HG02642 (cell line): ENCODE results near the gene PAMR1.

Experiments
- ATAC-seq: cut with Tn5 transposase; IDR thresholded peaks from one replicate; pipeline ENCODE4 v1.9.1; 2021; ENCODE audit warnings: mild to moderate bottlenecking; ENCODE audit not compliant: unreplicated experiment, poor library complexity

The PAMR1 gene

DNA sequence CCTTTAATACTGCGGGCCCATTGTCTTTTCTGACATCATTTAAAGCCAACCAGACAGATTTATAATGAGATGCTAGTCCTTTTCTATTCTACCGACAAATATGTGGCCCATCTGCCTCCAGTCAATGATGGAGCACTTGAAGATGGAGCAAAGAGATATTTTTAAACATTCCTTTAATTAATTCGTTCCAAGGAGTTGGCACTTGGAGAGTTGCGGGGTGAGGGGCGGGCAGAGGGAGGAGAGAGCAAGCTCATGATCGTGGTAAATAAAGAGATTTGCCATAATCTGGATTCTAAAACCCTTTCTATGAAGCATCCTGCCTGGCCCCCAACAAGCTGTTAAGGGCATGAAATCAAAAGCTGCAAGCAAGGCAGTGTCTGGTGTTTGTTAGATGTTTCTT, 111.1 kb downstream of the PAMR1 start:
- no peak for ATAC-seq

DNA sequence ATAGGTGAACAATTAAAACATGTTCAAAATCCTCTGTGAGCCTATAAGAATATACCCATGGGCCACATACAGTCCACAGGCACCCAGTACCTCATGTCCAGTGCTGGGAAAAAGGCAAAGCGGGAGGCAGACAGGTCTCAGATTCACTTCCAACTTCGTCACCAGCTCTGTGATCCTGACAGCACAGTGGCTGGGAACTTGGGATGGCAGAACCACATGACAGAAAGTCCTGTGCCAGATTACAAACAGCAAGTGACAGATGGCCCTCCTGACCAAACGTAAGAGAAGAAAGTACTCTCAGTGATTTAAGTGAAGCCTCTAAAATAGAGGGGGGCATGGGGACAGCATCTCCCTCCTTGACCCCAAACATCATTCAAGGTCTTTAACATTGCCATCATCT, 111.8 kb downstream of the PAMR1 start:
- no peak for ATAC-seq

DNA sequence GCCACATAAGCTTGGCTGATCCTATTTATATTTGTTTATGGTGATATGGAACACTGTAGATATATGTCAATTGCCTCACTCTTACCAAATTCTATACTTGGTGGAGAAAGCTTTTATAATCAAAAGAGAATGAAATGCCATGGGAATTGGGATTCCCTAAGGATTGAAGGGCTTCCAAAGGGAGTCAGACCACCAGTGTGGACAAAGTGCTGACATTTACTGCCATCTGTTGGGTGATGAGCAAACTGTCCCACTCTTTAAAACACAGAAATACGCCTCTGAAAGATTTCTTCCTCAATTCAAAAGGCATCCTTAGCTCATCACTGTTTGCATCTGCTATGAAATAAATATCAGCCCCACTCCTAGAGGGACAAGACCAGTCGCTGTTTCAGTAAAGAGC, 113.1 kb downstream of the PAMR1 start:
- ATAC-seq = no peak

DNA sequence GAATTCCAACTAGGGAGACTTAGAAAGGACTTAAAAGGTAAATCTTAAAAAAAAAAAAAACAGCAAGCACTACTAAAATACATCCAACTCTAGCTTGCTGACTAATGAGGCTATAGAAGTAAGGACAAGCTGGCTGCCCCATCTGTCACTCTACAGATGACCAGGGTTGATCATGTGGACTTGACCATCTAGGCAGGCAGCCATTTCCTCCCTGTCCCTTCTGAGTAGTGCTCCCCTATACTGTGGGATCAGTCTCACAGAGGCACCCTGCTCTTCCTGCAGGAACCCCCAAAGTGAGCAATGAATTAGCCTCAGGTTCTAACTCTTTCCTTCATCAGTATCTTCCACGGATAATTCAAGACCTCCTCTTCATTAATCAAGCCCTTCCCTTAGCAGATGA, 118.4 kb downstream of the PAMR1 start:
- no peak for ATAC-seq

DNA sequence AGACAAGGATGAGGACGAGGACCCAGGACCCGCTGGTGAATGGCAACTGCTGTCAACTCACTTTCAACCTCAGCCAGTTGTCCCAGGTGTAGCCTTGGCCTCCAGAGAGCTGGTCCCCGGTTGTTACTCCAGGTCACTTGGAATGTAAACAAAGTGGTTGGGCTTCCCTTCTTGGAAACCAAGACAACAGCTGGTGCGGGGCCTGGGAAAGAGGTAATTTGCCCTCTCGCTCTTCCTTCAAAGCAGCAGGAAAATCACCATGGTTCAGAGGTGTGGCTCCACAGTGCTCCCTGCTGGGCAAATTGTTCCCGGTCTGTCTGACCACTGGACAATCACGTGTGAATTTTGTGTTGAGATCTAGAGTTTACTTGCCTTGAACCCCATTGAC, 121.0 kb downstream of the PAMR1 start:
- ATAC-seq = no peak

DNA sequence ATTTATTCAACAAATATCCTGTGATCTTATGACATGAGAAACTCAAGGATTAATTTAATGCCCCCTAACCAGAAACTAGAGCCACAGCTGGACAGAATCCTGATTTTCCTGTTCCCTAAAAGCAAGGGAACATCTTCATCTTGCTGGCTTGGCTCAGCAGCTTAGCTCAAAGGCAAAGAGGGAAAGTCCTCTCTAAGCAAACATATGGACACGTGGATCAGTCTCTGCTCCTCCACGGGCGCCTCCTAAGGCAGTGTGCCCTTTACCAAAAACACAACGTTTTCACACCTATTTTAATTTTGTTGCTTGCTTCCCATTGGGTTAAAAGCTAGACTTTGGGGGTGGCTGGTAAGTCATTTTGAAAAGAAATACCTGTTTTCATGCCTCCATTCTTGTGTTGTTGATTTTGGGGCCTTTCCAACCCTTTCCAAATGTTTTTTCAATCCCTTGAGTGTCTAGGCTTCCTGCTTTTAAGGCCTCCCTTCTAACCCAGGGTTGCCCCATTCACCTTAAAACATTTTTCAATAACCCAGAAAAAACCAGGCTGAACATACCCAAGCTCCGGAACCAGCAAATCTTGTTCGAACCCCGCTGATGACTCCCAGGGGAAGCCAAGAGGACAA, 121.5 kb downstream of the PAMR1 start:
- ATAC-seq = no peak

DNA sequence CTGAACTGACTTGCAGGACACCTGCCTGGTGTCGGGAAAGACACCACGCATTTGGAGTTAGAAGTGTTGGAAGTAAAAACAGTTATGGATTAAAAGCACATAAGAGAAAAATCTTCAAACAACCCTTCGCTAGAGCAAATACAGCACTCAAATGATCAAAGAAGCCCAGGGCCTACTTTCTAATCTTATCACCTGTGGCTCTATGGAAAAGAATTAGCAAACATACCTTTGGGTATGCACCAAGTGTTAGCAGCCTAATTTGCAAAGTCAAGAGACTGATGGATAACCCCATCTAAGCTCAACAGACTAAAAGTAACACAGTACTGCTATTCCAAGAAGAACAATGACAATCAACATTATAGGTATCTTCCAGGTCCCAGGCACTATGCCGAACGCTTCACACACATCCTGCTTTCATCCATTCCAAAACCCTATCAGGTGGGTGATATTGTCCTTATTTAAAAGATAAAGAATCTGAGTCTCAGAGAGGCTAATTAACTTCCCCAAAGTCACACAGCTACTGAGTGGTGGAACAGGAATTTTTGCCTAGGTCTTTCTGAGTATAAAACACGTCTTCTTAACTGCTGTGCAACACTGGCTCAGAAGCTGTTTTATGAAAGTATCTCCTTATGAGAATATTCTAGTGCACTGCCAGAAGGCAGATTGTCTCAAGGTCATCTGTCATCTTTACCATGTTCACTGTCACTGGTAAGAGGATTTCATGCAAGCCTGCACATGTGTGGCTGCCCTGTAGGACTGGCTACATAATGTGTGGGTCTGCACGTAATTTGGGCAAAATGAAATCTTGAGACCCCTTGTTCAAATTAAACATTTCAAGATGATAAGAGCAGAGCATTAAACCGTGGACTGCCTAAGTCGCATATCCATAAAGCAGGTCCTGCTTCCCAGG, 122.4 kb downstream of the PAMR1 start:
- ATAC-seq = no peak

DNA sequence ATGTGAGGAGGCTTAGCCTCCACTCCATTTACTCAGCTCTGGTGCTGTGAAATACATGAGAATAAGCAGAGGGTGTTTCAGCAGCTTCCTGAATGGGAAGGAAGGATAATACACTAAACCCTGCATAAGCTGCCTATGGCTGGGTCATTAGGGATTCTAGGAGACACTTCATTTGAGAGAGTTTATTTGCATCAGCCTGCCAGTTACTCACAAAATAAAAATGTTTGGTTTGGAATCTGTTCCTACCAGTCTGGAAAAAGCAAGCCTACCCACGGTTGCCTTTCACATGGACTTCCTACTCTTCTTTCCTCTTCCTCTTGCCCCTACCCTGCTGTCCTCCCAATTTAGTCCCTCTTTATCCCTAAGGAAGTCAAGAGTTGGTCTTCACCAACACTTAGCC, 126.5 kb downstream of the PAMR1 start:
- no peak for ATAC-seq

DNA sequence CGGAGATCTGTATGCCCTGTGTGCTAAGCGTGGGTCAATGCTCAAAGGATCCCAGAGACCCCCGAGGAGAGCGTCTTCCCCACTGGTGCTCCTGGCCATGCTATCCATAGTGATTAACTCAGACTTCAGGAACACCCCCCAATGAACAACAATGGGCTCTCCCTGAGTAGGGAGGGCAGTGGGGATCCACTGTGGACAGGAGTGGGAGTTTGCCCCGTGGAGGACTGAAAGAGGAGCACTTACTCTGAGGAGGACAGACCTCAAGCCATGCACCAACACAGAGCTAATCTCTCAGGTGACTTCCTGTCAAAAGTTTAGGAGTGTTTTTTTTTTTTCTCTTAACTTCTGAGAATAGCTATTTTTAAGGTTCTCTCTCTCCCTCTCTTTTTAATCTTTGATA, 130.5 kb downstream of the PAMR1 start:
- ATAC-seq = no peak

DNA sequence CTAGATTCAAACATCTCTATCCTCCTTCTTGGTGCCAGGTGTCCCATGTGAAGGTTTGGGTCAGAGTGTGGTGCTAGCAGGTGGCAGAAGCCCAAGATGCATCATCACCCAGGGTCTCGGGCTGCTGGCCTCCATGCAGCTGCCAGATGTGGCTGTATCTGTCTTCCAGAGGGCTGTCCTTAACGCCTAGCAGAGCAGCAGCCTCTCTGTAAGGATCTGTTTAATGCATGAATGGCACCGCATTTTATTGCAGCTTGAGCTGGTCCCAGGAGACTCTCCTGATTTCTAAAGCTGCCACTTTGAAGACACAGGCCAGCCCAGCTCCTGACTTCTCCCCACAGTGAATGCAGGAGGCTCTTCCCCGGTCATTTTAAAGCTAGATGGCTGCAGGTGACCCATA, 132.3 kb downstream of the PAMR1 start:
- ATAC-seq = no peak

DNA sequence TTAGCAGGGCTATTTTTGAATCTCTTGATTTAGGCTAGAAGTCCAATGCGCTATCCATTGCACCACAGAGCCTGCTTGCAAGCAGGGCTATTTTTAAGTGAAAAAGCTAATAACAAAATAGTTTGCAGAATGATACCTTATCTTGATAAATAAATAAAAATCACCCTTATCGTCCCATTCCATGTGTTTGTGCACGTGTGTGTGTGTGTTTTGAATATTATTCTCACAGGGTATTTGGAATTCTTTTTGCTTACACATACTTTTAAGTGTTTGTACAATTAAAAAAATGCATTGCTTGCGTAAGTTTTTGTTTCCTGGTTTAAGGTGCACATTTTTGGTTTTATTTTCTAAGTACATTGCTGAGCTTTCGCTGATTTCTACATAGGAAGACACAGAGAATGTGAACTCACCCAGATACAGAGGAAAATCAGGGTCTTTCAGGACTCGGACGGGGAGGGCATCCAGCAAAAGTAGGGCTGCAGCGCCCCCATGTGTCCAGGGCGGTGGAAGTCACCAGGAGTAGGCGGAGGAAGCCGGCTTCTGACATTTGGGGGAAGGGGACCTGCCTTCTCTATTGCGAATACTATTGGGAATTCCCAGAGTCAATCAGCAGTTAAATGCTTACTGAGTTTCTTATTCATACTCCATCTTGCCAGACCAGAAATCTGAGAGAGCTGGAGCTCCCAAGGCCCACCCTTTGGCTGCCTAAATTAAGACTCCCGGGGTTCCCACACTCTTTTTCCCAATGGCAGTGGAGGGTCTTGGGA, 133.3 kb downstream of the PAMR1 start:
- ATAC-seq = peak; percentile 49

DNA sequence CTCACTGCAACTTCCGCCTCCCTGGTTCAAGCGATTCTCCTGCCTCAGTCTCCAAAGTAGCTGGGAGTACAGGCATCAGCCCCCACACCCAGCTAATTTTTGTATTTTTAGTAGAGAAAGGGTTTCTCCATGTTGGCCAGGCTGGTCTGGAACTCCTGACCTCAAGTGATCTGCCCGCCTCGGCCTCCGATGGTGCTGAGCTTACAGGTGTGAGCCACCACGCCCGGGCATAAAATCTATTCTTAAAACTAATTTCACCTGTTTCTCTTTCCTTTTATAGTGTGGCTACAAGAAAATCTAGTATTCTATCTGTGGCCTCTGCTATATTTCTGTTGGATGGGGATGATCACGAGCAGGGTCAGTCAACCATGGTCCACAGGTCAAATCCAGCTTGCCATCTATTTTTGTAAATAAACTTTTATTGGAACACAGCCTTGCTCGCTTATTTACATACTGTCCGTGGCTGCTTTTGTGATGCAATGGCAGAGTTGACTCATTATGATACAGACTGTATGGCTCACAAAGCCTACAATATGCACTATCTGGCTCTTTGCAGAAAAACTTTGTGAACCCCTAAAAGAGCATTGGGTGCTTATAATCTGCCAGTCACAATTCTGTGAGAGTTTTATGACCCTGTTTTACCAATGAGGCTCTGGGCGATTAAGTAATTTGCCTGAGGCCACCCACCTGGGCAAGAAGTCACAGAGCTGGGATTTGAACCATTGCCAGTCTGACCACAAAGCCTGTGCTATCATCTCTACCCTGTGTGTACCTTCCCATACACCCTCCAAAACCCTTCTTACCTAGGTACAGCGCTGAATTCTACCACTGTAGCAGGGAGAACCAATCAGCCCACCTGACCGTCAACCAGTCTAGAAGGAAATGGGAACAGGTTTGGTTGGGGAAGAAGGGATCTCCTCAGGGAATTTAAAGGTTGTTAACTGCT, 134.4 kb downstream of the PAMR1 start:
- peak; percentile 84 for ATAC-seq

DNA sequence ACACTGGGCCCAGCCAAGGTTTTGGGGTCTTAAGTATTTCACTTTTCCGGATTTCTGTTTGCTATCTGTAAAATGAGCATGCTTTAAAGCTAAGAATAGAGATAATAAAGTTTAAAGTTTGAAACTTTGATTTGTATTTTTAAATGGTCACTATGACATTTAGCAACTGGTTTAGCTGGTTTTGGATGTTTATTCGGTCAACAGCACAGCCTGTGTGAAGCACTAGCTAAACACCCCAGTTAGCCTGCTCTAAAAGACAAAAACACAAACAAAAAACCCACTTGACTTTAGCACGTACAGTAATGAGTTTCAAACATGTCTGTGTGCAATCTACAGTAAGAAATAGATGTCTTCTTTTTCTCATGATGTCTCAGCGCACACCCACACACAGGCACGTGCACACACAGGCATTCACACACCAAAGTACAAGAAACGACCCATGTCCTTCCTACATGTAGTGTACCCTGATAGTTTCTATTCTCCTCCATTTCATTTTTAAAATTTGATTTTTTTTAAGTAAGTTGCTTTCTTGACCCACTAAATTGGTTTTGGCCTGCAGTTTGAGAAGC, 135.4 kb downstream of the PAMR1 start:
- ATAC-seq = no peak

DNA sequence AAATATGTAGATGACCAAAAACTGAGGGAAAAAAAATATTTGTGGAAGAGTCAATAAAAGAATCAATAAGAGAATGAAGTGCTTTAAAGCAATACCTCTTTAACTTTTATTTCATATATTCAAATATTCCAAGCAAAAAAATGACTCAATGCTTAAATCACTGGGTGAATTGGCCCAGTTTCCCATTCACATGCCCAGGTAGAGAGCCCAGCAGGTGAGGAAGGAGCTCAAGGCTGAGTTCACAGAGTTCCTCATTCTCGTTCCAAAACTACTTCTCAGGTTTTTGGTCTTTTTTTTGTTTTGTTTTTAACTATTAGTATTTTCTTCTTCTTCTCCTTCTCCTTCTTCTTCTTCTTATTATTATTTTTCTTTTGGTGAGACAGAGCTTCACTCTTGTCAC, 136.3 kb downstream of the PAMR1 start:
- ATAC-seq = no peak

DNA sequence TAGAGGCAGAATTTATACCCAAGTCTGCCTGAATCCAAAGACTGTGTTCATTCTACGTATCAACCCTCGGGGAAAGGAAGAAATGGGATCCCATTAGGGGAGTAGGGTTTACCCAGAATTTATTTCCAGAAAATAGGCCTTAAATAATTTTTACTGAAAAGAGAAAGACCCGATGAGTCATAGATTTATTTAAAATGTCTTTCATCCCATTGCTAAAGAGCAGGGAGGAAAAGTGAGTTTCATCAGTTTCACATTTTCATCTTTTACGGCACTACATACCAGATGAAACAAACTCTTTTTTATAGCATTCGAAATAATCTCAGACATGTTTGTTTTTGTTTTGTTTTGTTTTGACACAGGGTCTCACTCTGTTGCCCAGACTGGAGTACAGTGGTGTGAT, 137.4 kb downstream of the PAMR1 start:
- ATAC-seq = no peak

DNA sequence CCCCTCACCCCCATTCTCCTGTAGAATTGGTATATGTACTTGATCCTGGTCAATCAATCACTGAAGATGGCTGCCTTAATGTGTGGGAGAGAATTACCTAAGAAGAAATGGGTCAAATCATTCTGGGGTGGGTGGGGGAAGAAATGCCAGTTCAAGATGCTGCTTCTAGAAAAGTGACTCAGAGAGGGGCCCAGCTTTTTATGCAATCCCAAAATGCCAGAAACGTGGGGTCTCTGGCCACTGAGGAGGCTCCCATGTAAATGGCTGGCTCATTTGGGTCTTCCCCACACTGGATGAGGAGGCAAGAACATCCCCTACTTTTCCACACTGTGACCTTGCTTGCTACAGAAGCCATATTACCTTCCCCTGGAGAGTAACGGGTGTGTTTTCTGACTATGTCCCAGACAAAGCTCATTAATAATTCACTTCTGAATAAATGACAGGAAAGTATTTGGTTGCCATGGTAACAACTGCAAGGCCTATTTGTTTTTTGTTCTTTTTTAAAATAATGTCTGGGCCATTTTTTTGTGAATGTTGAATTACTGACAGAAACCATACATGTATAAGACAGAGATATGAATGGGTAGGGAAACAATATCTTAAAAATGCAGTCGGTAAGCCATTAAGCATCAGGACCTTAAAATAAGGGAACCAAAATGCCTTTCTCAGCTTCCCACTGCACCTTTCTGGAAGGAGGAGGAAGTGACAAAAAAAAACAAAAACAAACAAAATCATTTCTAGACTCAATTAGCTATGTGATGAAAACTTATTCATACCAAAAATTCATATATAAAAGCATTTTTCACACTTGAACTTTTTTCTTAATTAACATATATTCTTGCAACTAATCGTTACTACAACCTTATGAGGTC, 138.1 kb downstream of the PAMR1 start:
- ATAC-seq = no peak

DNA sequence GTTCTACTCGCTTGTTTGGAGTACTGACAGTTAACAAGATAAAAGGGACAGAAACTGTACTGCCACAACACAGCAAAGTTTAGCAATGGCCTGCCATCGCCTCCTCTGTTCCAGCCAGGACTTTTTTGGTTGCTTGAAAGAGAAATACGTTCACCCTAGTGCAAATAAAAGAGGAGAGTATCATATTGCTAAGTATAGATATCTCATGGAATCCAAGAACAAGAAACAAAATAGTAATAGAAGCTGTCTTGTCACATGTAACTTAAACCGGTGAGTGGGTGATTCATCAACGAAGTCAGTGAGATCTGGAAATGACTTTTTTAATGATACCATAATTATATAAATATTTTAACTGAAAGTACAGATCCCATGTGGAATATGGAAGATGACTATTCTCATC, 141.5 kb downstream of the PAMR1 start:
- no peak for ATAC-seq
